Stimulated activated CD8-positive, alpha-beta memory T cell treated with anti-CD3 and anti-CD28 coated beads, Interleukin-12 subunit alpha, Interleukin-12 subunit beta, amount 100 ng/mL, for 4 hours (primary cell): ENCODE results near the gene NUP62.

Source experiments
- DNase-seq: peaks from one replicate; pipeline ENCODE4 v3.0.0-alpha.2; 2020; ENCODE audit warnings: low read depth

The NUP62 gene

GRCh38 chr19:49866933-49867782 is 62.1 kb downstream of the NUP62 start, which contains the start of gene PNKP:
TSS of gene PNKP (minus strand) at chr19:49867576. CDS start at chr19:49867204, 372 bp downstream.
- peak; percentile 82 for DNase-seq

- DNase-seq: no peak
Observed at GRCh38 chr19:49864890-49865289, 64.4 kb downstream of the NUP62 start.

- no peak for DNase-seq
Observed at GRCh38 chr19:49863935-49864320, 65.4 kb downstream of the NUP62 start.

- no peak for DNase-seq
Observed at GRCh38 chr19:49863254-49863934, 65.9 kb downstream of the NUP62 start.

- DNase-seq: no peak
Observed at GRCh38 chr19:49862391-49863253, 66.7 kb downstream of the NUP62 start.

DNA sequence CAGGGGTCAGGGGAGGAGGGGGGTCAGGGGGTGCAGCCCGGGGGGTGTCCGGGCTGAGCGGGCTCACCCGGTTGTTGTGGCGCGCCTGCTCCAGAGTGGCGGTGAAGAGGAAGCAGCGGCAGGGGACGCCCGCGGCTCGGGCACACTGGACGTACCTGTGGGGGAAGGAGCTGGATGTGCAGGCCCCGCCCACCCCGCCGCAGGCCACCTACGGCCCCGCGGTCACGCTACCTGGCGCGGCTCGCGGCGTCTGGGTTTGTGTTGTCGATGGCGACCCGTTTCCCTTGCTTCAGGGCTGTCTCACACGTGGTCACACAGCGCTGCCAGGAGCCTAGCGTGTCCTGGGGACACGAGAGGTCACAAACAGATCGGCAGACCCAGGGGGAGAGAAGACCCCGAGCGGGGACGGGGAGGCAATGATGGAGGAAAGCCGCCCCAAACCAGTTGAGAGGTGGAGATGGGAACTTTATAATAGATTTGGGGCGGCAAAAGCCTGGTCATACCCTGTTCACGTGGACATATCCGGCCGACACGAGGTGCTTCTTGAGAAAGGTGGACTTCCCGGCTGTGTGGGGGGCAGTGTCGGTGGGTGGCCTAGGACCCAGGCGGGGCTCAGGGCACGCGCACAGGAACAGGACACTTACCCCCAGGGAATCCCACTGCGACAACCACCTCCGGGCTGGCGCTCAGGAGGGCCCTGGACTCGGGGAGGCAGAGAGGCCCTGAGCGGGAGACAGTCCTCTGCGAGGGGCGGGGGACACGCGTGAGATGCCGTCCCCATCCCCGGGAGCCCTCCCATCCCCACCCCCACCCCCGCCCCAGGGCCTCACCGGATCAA is 67.5 kb downstream of the NUP62 start:
- DNase-seq: no peak

DNA sequence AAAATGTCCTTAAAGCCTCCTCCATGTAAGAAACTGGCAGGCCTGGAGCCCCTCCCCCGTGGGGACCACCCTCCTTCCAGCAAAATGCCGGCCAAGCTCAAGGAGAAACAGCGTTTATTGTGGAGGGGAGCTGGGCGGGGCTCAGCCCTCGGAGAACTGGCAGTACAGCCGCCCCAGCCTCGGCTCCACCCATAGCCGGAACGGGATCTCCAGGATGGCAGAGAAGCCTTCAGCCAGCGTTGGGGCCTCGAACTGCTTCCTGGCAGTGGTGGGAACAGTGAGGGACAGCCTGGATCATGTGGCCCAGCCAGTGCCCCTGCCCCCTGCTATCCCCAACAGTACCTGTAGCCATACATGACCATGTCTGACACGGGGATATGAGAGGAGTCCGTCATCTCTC is 68.2 kb downstream of the NUP62 start:
- DNase-seq: no peak

- no peak for DNase-seq
Observed at GRCh38 chr19:49860336-49861102, 68.8 kb downstream of the NUP62 start.

DNA sequence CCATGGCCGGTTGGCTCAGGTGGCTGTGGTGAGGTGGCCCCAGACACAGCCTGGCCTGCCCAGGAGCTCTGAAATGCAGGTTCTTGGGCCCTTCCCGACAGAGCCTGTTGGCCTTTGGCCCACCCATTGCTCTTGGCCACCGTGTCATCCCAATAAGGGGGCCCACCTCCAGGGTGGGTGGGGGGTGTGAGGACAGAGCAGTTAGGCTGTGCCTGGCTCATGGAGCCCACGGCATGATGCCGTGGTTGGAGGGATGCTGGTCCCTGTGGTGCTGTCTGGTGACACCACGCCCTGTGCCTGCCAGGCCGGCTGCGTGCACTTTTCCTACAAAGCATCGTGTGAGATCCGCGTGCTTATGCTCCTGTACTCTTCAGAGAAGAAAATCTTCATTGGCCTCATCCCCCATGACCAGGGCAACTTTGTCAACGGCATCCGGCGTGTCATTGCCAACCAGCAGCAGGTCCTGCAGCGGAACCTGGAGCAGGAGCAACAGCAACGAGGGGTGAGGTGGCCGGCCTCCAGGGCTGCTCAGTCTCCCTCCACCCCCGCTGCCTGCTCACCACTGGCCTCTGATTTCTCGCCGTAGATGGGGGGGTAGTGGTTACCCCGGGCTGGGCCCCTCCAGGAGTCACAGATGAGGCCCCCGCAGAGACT is 69.5 kb downstream of the NUP62 start:
- no peak for DNase-seq

DNA sequence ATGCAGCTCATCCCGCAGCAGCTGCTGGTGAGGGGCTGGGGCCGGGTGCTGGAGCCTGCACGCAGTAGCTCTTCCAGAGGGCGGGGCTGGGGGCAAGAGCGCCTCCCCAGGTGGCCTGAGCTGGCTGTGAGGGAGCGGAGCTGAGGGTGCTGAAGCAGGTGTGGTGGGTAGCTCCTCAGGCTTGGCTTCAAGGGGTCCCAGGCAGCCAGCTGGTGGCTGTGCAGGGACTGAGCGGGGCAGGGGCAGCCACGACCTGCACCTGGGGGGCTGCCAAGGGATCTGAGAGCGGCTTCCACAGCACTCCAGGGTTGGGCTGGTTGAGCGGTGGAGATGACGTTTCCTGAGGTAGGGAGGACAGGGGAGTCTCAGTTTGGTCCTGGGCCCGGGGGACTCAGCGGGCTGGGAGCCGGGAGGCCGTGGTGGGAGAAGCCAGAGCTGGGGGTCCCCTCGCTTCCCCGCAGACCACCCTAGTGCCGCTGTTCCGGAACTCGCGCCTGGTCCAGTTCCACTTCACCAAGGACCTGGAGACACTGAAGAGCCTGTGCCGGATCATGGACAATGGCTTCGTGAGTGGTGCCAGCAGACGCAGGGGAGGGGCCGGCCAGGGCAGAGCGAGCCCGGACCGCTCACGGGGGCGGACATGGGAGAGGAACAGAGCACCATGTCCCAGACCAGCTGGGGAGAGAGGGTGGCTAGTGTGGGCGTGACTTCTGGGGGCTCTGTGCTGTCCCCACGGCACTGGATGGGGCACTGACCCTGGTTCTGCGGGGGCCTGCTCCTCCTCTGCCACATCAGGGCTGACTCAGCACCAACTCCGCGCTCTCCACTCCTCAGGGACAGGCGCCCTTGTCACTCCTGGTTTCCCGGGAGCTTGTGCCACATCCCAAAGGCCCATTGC is 71.0 kb downstream of the NUP62 start:
- DNase-seq: no peak

DNA sequence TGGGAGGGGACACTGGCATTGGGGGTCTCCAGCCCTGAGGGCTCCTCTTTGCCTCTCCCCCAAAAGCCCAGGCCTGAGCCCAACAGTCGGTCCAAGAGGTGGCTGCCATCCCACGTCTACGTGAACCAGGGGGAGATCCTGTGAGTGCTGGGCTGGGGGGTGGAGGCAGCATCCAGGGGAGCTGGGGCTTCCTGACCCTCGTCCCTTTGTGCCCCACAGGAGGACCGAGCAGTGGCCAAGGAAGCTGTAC is 71.5 kb downstream of the NUP62 start:
- no peak for DNase-seq

DNA sequence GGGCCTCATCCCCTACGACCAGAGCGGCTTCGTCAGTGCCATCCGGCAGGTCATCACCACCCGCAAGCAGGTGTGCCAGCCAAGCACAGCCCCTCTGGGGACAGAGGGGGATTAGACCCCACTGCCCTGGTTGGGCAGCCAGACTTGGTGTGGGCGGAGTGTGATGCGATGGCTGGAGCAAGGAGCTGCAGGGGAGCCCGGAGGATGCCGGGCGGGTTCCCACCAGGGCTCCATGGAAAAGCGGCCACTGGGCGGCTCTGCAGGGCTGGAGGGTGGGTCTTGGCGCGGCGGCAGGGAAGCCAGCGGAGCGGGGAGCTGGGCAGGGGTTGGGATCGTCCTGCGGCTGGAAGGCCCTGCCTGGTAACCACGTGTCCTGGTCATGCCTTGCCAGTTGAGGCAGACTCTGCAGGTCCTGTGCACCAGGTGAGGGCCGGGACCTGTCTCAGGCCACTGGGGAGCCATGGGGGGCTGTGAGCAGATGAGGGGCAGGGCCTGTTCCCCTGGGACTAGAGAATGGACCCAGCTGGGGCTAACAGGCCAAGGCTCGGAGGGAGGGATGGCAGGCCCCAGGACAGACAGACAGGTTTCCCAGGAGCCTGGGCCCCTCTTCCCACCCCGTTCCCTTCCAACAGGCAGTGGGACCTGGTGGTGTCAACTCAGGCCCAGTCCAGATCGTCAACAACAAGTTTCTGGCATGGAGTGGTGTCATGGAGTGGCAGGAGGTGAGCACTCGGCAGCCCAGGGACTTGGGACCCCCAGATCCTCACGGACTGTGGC is 72.1 kb downstream of the NUP62 start:
- DNase-seq: no peak
